ENCODE data around the gene S100A14.

Gene S100A14

GRCh38 chr1:153639280-153639679 lies 23.2 kb upstream of the S100A14 start:
- DNase-seq (ENCODE audit: low read depth in 2 of 2) = no peak

DNA sequence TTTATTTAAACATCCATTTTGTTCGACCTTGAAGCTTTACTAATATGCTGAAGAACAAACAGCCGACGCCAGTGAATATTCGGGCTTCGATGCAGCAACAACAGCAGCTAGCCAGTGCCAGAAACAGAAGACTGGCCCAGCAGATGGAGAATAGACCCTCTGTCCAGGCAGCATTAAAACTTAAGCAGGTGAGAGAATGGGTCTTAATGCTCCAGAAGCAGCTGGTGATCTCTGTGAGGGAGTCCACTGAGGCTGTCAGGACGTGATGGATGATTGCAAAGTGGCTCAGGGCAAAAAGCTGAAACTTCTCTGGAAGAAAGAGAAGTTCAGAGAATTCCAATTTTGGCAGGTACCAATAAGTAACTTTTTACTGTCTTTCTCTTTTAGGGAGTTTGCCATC lies 22.1 kb upstream of the S100A14 start:
- no peak for DNase-seq (ENCODE audit: low read depth in 2 of 2)

DNA sequence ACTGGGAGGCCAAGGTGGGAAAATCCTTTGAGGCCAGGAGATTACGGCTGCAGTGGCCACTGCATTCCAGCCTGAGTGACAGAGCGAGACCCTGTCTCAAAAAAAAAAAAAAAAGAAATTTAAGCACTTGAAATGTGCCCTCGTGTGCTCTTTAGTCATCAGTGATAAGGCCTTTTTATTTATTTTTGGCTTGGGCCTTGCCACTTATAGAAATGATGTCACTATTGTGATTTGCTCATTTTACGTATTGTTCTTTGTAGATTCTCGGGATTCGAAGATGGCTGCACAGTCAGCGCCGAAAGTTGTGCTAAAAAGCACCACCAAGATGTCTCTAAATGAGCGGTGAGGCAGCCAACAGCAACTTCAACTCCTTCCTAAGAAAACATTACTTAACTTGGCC lies 20.2 kb upstream of the S100A14 start:
- DNase-seq (ENCODE audit: low read depth in 2 of 2) = no peak

DNA sequence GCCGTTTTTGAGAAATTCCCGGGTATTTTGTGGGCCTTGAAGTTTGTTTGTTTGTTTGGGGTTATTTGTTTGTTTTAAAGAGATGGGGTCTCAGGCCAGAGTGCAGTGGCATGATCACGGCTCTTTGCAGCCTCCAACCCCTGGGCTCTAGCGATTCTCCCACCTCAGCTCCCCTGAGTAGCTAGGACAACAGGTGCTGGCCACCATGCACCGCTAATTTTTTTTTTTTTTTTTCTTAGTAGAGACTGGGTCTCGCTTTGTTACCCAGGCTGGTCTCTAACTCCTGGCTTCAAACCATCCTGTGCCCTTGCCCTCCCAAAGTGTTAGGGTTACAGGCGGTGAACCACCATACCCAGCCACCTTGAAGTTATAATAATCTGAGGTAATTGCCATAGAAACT lies 19.7 kb upstream of the S100A14 start:
- DNase-seq (ENCODE audit: low read depth in 2 of 2) = no peak

DNA sequence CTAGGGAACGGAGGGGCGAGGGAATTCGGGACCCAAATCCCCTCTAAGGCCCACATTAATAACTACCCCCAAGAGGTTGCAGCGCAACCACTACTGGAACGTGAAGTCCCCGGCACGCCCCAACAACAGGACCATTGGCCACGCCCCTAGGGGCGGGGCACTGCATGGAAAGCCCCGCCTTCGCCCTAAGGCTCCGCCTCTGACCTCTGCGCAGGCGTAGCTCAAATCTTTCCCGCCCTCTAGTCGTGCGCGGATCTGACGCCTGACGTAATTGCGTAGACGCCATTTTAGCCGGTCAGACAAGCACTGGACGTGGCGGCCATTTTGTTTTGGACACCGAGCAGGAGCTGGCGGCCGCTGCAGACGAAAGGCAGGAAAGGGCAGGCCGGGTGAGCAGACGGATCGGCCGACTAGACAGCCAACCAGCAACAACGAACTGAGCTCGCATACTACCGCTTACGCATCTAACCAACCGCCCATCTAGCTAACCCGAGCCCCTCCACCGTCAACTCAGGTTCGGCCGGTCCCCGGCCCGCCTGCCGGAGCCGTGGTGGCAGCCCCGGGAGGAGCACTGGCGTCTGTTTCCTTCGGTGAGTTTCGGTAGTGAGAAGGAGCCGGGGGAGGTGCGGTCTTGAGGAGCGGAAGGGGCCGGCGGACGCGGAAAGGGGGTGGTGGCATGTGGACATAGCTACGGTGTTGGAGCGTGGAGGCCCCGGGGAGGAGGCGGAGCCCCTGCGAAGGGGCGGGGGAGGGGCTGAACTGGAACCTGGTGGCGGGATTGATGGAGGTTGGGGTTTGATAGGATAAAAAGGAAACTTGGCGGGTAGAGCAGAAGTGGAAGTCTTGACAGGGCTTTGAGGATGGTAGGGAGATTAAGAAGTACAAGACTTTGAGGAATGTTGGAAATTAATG lies 17.9 kb upstream of the S100A14 start, which contains the start of gene CHTOP:
Gene CHTOP, plus strand, starts transcription at position 313 of the 912 bp plus-strand sequence. CDS start 2,523 bp downstream, outside the sequence.
- peak; percentile 94 to 95 for DNase-seq (ENCODE audit: low read depth in 2 of 2)

DNA sequence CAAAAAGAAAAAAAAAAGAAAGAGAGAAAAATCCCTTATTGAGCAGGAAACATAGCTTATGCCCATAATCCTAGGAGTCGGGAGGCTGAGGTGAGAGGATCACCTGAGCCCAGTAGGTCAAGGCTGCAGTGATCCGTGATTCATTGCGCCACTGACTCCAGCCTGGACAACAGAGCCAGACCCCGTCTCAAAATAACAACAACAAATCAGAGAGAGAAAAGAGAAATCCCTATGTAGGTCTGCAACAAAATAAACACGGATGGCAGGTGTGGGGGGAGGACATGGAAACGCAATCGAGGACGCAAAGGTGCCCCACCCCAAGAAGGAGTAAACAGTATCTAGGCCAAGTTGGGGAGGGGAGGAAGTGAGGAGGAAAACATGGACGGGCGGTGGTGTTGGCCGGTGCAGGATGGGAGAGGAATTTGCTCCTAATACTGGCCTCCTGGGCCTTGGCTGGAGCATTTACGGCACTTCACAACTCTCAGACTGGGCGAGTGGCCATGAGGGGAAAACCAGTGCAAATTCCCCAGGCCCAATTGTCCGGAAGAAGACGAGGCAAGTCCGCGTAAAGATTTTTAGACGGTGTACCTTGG lies 17.1 kb upstream of the S100A14 start:
- no peak for DNase-seq (ENCODE audit: low read depth in 2 of 2)

DNA sequence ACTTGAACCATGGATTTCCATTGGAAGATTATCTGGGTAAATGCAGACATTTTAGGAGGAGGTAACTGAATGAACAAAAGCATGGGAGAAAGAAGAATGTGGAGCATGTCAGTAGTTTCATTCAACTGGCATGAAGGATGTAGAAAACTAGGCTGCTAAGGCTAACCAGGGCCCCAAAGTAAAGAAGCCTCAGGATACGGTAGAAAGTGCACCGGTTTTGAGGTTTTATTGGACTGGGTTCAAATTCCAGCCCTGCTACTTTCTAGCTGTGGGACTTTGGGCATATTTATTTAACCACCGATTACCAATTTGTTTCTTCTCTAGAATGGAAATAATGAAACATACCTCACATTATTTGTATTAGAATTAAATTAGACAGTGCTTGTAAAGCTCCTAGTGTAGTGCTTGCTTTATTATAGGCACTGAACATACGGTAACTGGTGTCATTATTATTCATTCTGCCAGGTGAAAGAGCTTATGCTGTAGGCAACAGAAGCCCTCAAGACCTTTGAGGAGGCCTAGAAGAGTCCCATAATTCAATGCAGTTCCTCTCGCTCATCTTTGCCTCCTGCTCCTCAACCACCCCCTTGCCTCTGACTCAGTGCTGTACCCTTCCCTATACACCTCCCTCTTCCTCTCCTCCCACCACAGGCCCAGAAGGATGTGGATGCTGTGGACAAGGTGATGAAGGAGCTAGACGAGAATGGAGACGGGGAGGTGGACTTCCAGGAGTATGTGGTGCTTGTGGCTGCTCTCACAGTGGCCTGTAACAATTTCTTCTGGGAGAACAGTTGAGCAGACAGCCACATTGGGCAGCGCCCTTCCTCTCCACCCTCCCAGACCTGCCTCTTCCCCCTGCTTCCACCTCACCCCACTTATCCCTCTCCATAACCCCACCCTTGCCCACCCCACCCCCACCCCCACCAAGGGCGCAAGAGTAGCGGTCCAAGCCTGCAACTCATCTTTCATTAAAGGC lies 15.2 kb upstream of the S100A14 start:
- DNase-seq (ENCODE audit: low read depth in 2 of 2) = no peak

DNA sequence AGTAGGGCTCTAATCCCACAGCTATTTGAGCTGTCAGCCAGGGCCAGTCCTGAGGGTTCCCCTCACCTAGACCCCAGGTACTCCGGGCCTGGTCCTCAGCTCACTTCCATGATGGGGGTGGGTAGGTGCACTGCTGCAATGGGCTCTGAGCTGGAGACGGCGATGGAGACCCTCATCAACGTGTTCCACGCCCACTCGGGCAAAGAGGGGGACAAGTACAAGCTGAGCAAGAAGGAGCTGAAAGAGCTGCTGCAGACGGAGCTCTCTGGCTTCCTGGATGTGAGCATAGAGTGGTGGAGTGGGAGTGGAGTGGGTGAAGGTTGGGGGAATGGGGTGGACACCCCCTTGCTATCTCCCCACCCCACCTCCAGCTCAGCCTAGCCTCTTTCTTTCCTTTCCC lies 14.3 kb upstream of the S100A14 start:
- no peak for DNase-seq (ENCODE audit: low read depth in 2 of 2)

GRCh38 chr1:153629971-153630370 lies 13.8 kb upstream of the S100A14 start:
- DNase-seq (ENCODE audit: low read depth in 2 of 2) = no peak

GRCh38 chr1:153629343-153629665 lies 13.2 kb upstream of the S100A14 start:
- DNase-seq (ENCODE audit: low read depth in 2 of 2) = no peak

DNA sequence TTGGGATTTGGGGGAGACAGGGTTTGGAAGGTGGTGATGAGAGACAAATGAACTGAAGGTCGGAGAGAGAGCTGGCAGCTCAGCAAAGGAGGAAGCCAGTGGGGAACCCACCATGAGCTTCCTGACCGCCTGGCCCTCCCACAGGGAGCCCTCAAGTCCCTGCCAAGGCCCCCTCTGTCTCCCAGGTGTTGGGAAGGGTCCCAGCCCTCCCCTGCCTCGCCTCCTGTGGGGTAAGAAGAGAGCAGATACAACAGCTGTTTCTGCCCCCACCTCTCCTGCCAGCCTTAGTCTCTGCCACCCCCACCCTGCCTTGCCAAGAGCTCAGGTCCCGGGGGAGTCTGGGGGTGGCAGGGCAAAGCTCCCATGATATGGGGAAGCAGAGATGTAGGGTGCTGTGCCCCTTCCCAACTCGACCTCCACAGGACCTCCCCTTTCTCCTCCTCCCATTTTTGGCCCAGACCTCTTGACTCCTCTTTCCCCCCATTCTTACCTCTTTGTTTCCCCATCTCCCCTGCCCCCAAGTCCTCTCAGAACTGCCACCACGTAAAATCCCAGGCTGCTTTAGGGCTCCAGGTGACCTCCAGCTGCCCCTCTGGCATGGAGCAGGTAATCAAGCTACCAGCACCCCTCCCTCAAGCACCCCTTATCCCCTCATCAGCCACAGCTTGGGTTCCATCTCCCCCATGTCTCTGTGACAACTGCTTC lies 12.7 kb upstream of the S100A14 start:
- no peak for DNase-seq (ENCODE audit: low read depth in 2 of 2)

- no peak for DNase-seq (ENCODE audit: low read depth in 2 of 2)
Observed at GRCh38 chr1:153627715-153628626, 11.8 kb upstream of the S100A14 start, which contains the start of gene S100A1. Gene S100A1 (plus strand): TSS chr1:153628434. CDS start chr1:153630522, 2,088 bp downstream.

DNA sequence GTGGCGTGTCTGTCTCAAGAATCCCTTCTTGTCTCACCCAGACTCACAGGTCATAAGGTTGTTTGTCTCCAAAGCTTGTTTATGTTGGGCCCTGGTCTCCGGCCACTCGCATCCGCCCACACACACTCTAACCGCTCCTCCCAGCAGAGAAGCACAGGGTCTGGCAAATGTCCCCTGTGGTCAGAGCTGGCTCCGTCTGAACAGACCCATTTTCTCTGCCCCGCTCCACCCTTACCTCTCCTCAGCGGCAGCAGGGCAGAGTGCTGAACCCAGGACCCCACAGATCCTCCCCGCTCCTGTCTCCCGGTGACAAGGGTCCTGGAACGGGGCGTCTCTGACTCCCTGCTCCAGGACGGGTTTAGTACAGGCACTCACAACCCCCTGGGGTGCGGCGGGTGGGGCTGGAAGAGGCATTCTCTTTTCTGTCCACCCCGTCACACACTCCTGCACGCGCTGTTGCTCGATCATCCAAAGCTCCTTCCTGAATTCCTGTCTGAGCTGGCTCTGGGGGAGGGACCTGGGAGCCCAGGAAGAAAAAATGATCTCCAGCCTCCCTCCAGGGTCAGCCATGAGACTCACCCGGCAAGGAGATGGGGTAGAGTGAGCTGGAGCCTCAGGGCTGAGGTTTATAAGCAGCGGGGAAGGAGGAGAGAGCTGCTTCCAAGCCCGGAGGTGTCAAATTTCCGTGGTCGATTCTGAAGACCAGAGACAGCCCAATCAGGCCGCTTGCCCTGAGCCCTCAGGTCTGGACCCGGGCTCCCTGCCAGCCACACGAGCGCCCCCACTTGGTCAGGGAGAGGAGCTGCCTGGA lies 11.0 kb upstream of the S100A14 start, which contains the start of gene S100A13:
Gene S100A13, minus strand, starts transcription at position 602 of the 811 bp plus-strand sequence. CDS start 1,033 bp downstream, outside the sequence.
- DNase-seq (ENCODE audit: low read depth in 2 of 2) = no peak

DNA sequence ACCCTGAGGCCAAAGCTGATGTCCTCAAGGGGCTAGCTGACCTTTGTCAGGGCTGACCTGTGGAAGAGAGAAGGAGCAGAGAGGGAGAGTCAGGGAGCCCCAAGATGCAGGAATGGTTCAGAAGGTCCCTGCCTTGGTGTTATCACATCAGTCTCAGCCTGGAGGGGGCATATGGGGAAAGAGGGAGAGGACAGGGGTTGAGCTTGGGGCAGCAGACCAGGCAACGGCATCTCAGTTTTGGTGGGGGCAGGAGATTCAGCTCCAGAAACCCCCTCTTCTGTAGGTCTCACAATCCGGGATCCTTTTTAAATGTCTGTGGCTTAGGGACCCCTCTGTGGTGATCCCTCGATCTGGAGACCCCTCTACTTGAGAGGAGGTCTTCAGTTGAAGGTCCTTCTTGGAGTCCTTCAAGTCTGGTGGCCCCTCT lies 10.4 kb upstream of the S100A14 start:
- no peak for DNase-seq (ENCODE audit: low read depth in 2 of 2)

DNA sequence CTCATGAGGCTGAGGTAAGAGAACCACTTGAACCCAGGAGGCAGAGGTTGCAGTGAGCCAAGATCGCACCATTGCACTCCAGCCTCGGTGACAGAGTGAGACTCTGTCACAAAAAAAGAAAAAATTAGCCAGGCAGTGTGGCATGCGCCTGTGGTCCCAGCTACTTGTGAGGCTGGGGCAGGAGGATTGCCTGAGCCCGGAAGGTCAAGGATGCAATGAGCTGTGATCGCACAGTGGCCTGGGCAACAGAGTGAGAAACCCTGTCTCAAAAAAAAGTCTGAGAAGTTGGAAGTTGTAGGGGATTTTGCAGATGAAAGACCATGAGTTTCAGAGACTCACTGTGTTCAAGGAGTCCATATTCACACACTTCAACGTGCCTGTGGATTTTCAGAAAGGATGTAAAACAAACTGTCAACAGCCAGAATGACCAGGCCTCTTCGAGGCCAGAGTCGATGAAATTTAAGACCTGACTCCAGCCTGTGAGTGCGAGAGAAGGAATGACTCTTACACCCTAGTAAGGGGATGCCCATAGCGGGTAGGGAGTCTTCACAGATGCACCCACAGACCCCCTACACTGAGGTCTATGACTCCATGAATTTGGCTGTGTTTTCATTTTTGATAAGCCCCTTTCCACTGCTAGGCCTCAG lies 9.0 kb upstream of the S100A14 start:
- DNase-seq (ENCODE audit: low read depth in 2 of 2) = no peak

DNA sequence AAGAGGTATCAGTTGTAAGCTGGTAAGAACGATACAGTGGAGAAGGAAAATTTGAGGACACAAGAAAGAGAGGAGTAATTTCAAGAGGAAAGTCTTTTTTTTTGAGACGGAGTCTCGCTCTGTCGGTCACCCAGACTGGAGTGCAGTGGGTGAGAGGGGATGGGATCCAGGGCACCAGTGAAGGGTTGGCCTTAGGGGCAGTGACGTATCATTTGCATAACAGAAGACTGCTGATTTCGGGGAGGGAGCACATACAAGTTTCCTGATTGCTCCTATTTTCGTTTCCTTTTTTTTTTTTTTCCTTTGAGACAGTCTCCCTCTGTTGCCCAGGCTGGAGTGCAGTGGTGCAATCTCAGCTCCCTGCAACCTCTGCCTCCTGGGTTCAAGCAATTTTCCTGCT lies 7.0 kb upstream of the S100A14 start:
- DNase-seq (ENCODE audit: low read depth in 2 of 2) = no peak

DNA sequence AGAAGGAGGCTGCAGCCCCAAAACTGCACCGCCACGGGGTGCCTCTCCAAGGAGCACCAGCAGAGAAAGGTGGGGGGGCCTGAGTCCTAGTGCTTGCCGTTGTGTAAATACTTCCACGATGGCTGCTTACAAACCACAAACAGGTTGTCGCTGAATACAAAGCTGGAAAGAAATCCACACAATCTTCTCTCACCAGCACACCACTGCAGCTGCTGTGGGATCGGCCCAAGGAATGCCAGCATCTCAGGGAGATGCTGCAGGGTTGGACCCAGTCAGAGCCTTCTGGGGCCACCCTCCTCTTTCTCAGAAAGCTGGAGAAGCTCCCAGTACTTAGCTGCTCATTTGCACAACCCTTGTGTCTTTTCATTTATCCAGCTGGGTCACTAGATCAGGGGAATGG lies 3.0 kb upstream of the S100A14 start:
- no peak for DNase-seq (ENCODE audit: low read depth in 2 of 2)

DNA sequence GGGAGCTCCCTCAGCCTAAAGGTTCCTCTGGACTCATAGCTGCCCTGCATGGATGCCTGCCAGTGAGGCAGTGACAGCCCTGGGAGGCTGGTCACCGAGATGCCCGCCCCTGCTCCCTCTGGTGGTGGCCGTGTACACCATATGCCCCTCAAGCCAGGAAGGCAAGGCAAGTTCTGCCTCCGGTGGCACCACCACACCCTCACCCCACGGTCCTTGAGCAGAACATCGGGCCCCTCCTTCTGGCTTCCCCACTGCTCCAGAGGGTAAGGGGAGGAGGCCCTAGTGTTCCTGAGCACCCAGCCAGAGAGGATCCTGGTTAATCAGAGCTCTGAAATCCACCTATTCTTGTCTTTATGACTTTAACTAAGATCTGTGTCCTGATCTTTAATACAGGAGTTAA lies 1.5 kb upstream of the S100A14 start:
- peak in 1 of 2 donors; percentile 11 for DNase-seq (ENCODE audit: low read depth in 2 of 2)

DNA sequence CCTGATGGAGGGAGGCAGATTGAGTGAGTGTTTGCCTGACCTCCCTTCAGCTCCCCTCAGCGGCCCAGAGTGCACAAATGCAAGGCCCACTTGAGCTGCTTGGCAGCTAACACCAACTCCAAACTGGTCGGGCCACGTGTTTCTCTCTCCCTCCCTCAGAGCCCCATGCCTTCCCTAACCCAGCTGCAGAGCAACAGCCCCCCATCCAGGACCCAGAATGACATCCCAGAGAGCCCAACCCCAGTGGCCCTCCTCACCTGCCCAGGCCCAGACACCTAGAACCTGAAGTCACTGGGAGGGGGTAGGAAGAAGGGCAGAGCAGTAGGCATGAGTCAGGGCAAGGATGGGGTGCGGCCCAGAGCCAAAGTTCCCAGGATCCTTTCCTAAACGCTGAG lies 789 bp upstream of the S100A14 start:
- no peak for DNase-seq (ENCODE audit: low read depth in 2 of 2)
